Panc1 (cell line): ENCODE measurements around the gene CGB1. TPM values are rescaled to one million over a fixed set of nuclear protein-coding genes. Genes with fewer than 3 reads are reported as not detected.
"Not testable (repeated sequence)": the region's sequence is repeated elsewhere in the genome, so short reads cannot be mapped to it uniquely, and the experiment has no call there.

Source experiments
- ATAC-seq: fragments of 200-7000 bp; cut with Tn5 transposase; 2 replicates; pipeline ENCODE4 v1.9.1; 2020; ENCODE audit warnings: mild to moderate bottlenecking, moderate library complexity
- BruUV-seq: library from RNA; stranded (reverse); fragments of 400-500 nt; replicated peaks from 2 replicates; lab custom pipeline; 2021; lab: Mats Ljungman, UMichigan
- CTCF ChIA-PET: fragments of 300-600 bp; sonication (Branson Sonifier 250); formaldehyde crosslinking; loops from one replicate; lab custom pipeline; 2022; ENCODE audit warnings: antibody characterized with exemption; lab: Charles Lee
- POLR2A ChIA-PET: fragments of 300-600 bp; sonication (Branson Sonifier 250); formaldehyde crosslinking; loops from one replicate; lab custom pipeline; 2022; ENCODE audit warnings: antibody characterized with exemption; lab: Charles Lee
- DNase-seq: peaks from one replicate; pipeline ENCODE4 v3.0.0-alpha.2; 2010; ENCODE audit warnings: low read depth, low spot score
- H3K27ac ChIP-seq: 2 replicates; pipeline ENCODE4 v1.5.1; 2011; ENCODE audit warnings: mild to moderate bottlenecking, low read length, inconsistent platforms
- H3K27me3 ChIP-seq: fragments of 200-500 bp; sonication (Bioruptor generic); 2 replicates; pipeline ENCODE4 v1.6.0; 2014; ENCODE audit warnings: low read length, inconsistent platforms; ENCODE audit not compliant: control insufficient read depth, insufficient read depth
- H3K36me3 ChIP-seq: fragments of 200-500 bp; sonication (Bioruptor generic); 2 replicates; pipeline ENCODE4 v1.5.1; 2014; ENCODE audit warnings: inconsistent platforms, mild to moderate bottlenecking, low read length, moderate library complexity; ENCODE audit not compliant: control insufficient read depth, insufficient read depth
- H3K4me1 ChIP-seq: 2 replicates; pipeline ENCODE4 v1.5.1; 2011; ENCODE audit warnings: inconsistent platforms, mild to moderate bottlenecking, low read length, moderate library complexity; ENCODE audit not compliant: control insufficient read depth, insufficient read depth
- H3K4me3 ChIP-seq, 2 experiments: 2 replicates each; pipeline ENCODE4 v1.5.1; 2011 to 2012; ENCODE audit warnings: low read depth in 2 of 2, low read length in 2 of 2, mild to moderate bottlenecking in 2 of 2, inconsistent platforms in 1 of 2, moderate library complexity in 1 of 2
- H3K9me3 ChIP-seq: fragments of 200-500 bp; sonication (Bioruptor generic); 2 replicates; pipeline ENCODE4 v1.5.1; 2014; ENCODE audit warnings: low read depth, mild to moderate bottlenecking, inconsistent platforms, low read length, moderate library complexity; ENCODE audit not compliant: control insufficient read depth, insufficient read depth
- POLR2AphosphoS5 ChIP-seq: IDR thresholded peaks from 2 replicates; pipeline ENCODE4 v1.6.1; 2012; ENCODE audit warnings: mild to moderate bottlenecking, low read depth, low read length, moderate library complexity
- REST ChIP-seq, 2 experiments: IDR thresholded peaks; 2 replicates each; pipeline ENCODE4 v1.6.1; 2011 to 2012; ENCODE audit warnings: low read depth in 2 of 2, control low read depth in 1 of 2, low read length in 1 of 2, mild to moderate bottlenecking in 1 of 2, moderate library complexity in 1 of 2; ENCODE audit not compliant: insufficient read depth in 1 of 2
- SIN3A ChIP-seq: IDR thresholded peaks from 2 replicates; pipeline ENCODE4 v1.6.1; 2012; ENCODE audit warnings: low read depth, mild to moderate bottlenecking, low read length, moderate library complexity, borderline replicate concordance; ENCODE audit not compliant: insufficient read depth
- TCF7L2 ChIP-seq: IDR thresholded peaks from 2 replicates; pipeline ENCODE4 v1.6.1; 2011; ENCODE audit warnings: mild to moderate bottlenecking, low read depth, low read length, inconsistent platforms
- in situ Hi-C: cut with HindIII; loops from 2 replicates; pipeline ENCODE4 v1.10.0; 2016; ENCODE audit warnings: low sequenced_read_pairs, low pct_unique_long_range_greater_than_20kb
- intact Hi-C: fragments of 100-400 bp; cut with micrococcal nuclease; formaldehyde crosslinking; loops from one replicate; pipeline ENCODE4 v1.10.0; 2022; ENCODE audit not compliant: unreplicated experiment
- total RNA-seq: library from RNA; stranded (reverse); gene quantifications from one replicate; pipeline ENCODE4 v1.2.1, GENCODE V29; 2021; ENCODE audit not compliant: unreplicated experiment
- TF ChIP-seq, protein P1 (sequence below): fragments of 450-650 bp; IDR thresholded peaks from 2 replicates; pipeline ENCODE4 v1.5.1; 2017; ENCODE audit warnings: mild to moderate bottlenecking

The CGB1 gene
- total RNA-seq, 1 experiment from 2014 or later = not detected

- H3K27me3 ChIP-seq, H3K4me1 ChIP-seq, H3K9me3 ChIP-seq, POLR2A ChIA-PET, in situ Hi-C loops, BruUV-seq, intact Hi-C loops, H3K27ac ChIP-seq, H3K4me3 ChIP-seq, CTCF ChIA-PET, DNase-seq, ATAC-seq, H3K36me3 ChIP-seq: not testable (repeated sequence)
These were observed 6.0 kb upstream of the CGB1 start for GRCh38 chr19:49042666-49043065.

DNA sequence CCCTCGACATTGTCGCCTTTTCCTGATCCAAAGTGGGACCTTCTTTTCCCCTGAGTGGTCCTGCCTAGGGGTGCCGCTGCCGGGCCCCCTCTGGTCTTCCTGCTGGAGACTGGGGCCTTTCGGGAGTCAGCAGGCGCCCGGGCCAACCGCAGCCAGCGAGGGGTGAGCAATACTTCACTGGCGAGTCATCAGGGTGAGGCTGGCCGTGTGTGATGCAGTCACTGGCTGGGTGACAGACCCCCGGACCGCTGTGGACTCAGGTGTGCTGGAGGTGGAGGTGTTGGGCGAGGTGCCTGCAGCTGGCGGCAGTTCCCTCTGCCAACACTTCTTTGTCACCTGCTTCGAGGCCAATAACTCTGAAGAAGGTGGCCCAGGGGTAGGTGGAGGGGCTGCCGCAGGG is 5.5 kb upstream of the CGB1 start:
- no peaks in the 10 kb centered on the region for H3K36me3 ChIP-seq
- intact Hi-C loops = no loop called here

GRCh38 chr19:49039736-49040135 is 3.0 kb upstream of the CGB1 start:
- H3K27me3 ChIP-seq, DNase-seq, H3K4me1 ChIP-seq, POLR2A ChIA-PET, H3K9me3 ChIP-seq, intact Hi-C loops, H3K27ac ChIP-seq, BruUV-seq, H3K4me3 ChIP-seq, ATAC-seq, H3K36me3 ChIP-seq, in situ Hi-C loops: not testable (repeated sequence)
- CTCF ChIA-PET = interaction anchor here (0.6 kb wide), 2 partner anchors 233 to 681 kb away, joined by 4 to 11 read pairs; no protein-coding TSS in a partner anchor

More for the DNA sequence above, 5.5 kb upstream of the CGB1 start:
- CTCF ChIA-PET = no interaction called here
- POLR2A ChIA-PET = no interaction called here
- H3K4me1 ChIP-seq = no peaks in the 10 kb centered on the region
- BruUV-seq = no TSS peak
- no peak overlapping the region for H3K4me3 ChIP-seq
- TF ChIP-seq TCF7L2 (no peak), REST (IDR thresholded peaks at IDR 0.05; ENCODE audit: insufficient read depth in 1 of 2, low read depth in 2 of 2, low read length in 1 of 2) (no peak), POLR2AphosphoS5 (no peak), SIN3A (no peak)
- TF ChIP-seq, protein P1, sequence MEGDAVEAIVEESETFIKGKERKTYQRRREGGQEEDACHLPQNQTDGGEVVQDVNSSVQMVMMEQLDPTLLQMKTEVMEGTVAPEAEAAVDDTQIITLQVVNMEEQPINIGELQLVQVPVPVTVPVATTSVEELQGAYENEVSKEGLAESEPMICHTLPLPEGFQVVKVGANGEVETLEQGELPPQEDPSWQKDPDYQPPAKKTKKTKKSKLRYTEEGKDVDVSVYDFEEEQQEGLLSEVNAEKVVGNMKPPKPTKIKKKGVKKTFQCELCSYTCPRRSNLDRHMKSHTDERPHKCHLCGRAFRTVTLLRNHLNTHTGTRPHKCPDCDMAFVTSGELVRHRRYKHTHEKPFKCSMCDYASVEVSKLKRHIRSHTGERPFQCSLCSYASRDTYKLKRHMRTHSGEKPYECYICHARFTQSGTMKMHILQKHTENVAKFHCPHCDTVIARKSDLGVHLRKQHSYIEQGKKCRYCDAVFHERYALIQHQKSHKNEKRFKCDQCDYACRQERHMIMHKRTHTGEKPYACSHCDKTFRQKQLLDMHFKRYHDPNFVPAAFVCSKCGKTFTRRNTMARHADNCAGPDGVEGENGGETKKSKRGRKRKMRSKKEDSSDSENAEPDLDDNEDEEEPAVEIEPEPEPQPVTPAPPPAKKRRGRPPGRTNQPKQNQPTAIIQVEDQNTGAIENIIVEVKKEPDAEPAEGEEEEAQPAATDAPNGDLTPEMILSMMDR = no peak
- ATAC-seq (no peak), DNase-seq (no peak)
- no peak overlapping the region for H3K27ac ChIP-seq
- in situ Hi-C loops = no loop called here
- no peaks in the 10 kb centered on the region for H3K27me3 ChIP-seq
- H3K9me3 ChIP-seq = no peaks in the 10 kb centered on the region

DNA sequence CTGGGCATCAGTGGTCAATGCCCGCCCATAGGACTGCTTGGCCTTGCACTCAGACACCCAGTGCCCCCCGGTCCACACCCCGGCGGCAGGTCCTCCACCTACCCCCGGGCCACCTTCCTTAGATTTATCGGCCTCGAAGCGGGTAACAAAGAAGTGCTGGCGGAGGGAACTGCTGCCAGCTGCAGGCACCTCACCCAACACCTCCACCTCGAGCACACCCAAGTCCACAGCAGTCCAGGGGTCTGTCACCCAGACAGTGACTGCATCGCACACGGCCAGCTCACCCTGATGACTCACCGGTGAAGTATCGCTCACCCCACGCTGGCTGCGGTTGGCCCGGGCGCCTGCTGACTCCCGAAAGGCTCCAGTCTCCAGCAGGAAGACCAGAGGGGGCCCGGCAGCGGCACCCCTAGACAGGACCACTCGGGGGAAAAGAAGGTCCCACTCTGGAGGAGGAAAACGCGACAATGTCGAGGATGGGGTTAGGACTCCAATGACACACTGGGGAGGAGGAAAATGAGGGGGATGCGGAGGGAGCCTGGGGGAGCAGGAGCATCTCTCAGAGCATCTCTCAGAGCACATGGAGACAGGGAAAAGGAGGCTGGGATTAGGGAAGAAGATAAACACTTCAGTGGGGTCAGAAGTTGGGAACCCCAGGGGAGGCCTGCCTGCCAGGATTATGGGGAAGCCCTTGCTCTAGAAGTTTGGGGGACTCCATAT is 2.0 kb upstream of the CGB1 start:
- CTCF ChIA-PET, H3K4me1 ChIP-seq, intact Hi-C loops, H3K9me3 ChIP-seq, in situ Hi-C loops, H3K27ac ChIP-seq, BruUV-seq, H3K4me3 ChIP-seq, DNase-seq, H3K27me3 ChIP-seq, H3K36me3 ChIP-seq, POLR2A ChIA-PET: not testable (repeated sequence)
- peak; percentile 92 for ATAC-seq

GRCh38 chr19:49038111-49038510 is 1.4 kb upstream of the CGB1 start:
- DNase-seq, BruUV-seq, intact Hi-C loops, H3K4me3 ChIP-seq, in situ Hi-C loops, H3K4me1 ChIP-seq, H3K9me3 ChIP-seq, H3K36me3 ChIP-seq, CTCF ChIA-PET, POLR2A ChIA-PET, H3K27ac ChIP-seq, ATAC-seq, H3K27me3 ChIP-seq: not testable (repeated sequence)
